Mucosa of descending colon (tissue), 3 donors: ENCODE data around the gene UNKL. TPM values are rescaled to one million over a fixed set of nuclear protein-coding genes. Genes with fewer than 3 reads are reported as not detected.

ENCODE experiments used
- ATAC-seq: fragments of 200-7000 bp; cut with Tn5 transposase; one replicate; pipeline ENCODE4 v1.9.1; 2020; ENCODE audit warnings: mild to moderate bottlenecking, moderate library complexity
- DNase-seq, 3 donors: peaks; one replicate each; pipeline ENCODE4 v3.0.0-alpha.2; 2020
- H3K36me3 ChIP-seq: fragments of 200-600 bp; one replicate; pipeline ENCODE4 v1.8.0; 2021; ENCODE audit warnings: low read depth, mild to moderate bottlenecking
- H3K4me1 ChIP-seq: fragments of 200-600 bp; one replicate; pipeline ENCODE4 v1.8.0; 2021; ENCODE audit warnings: low read depth, mild to moderate bottlenecking
- H3K4me3 ChIP-seq: fragments of 200-600 bp; one replicate; pipeline ENCODE4 v1.8.0; 2021; ENCODE audit warnings: mild to moderate bottlenecking
- H3K9me3 ChIP-seq: fragments of 200-600 bp; one replicate; pipeline ENCODE4 v1.8.0; 2021; ENCODE audit warnings: mild to moderate bottlenecking
- CTCF ChIP-seq: fragments of 200-600 bp; IDR thresholded peaks from one replicate; pipeline ENCODE4 v1.8.0; 2022; ENCODE audit warnings: antibody characterized with exemption, mild to moderate bottlenecking
- intact Hi-C, 2 donors: fragments of 100-400 bp; cut with DNase I in 1 of 2; cut with micrococcal nuclease in 1 of 2; formaldehyde crosslinking; loops; one replicate each; pipeline versions ENCODE4 v1.11.0 to v1.11.1; 2022; cut with DNase I, micrococcal nuclease
- total RNA-seq, 3 donors: library from RNA; stranded (reverse); fragmentation: NEBNext Ultra II Directional in 2 of 3; extraction: Animal tissue kit (Norgen Biotek cat#: 25700) in 2 of 3; gene quantifications; one replicate each; pipeline versions ENCODE4 v1.2.1 to v1.2.4, GENCODE V29; 2021 to 2023
- donor health status: DM: no; HTN: no; CAD: no; lungs with moderate emphysema.
- donor health status: DM: no; HTN: no; CAD: no.
- donor health status: DM: no; HTN: yes; CAD: no.

The UNKL gene
- total RNA-seq, 3 donors from 2014 or later, result 16.2 to 36.5 (median 28.2) TPM

- intact Hi-C loops, result no loop called here
- no peak for ATAC-seq
- TF ChIP-seq CTCF, result no peak
These were observed 20.4 kb upstream of the UNKL start for GRCh38 chr16:1434644-1435592.

GRCh38 chr16:1433756-1434155 lies 19.3 kb upstream of the UNKL start:
- H3K36me3 ChIP-seq, result no peaks in the 10 kb centered on the region
- no peak for TF ChIP-seq CTCF
- no peak for ATAC-seq
- H3K9me3 ChIP-seq, result no peaks in the 10 kb centered on the region
- no peak for DNase-seq
- H3K4me1 ChIP-seq, result no peaks in the 10 kb centered on the region
- intact Hi-C loops, result no loop called here
- H3K4me3 ChIP-seq, result no peak overlapping the region

More at GRCh38 chr16:1434644-1435592, 20.4 kb upstream of the UNKL start:
- Histone ChIP-seq H3K36me3 (no peaks in the 10 kb centered on the region), H3K9me3 (no peaks in the 10 kb centered on the region), H3K4me3 (no peak overlapping the region), H3K4me1 (no peaks in the 10 kb centered on the region)
- no peak for DNase-seq

DNA sequence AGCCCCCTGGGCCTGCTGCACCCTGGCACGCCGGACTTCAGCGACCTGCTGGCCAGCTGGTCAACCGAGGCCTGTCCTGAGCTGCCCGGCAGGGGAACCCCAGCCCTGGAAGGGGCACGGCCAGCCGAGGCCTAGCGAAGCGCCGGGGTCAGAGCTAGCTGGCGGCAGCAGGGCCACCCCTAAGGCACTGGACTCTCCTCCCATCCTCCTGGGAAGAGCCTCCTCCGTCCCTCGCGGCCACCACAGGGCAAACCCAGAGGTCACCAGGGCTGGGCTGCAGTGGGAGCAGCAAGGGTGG lies 18.7 kb upstream of the UNKL start:
- no peak for TF ChIP-seq CTCF
- intact Hi-C loops, result no loop called here
- DNase-seq, result no peak
- ATAC-seq, result no peak
- Histone ChIP-seq H3K9me3 (no peaks in the 10 kb centered on the region), H3K4me3 (no peak overlapping the region), H3K36me3 (no peaks in the 10 kb centered on the region), H3K4me1 (no peaks in the 10 kb centered on the region)

GRCh38 chr16:1432388-1433262 lies 18.1 kb upstream of the UNKL start:
- Histone ChIP-seq H3K4me3 (no peak overlapping the region), H3K9me3 (no peaks in the 10 kb centered on the region), H3K4me1 (no peaks in the 10 kb centered on the region), H3K36me3 (no peaks in the 10 kb centered on the region)
- no peak for TF ChIP-seq CTCF
- intact Hi-C loops, result no loop called here
- ATAC-seq (no peak), DNase-seq (no peak)

DNA sequence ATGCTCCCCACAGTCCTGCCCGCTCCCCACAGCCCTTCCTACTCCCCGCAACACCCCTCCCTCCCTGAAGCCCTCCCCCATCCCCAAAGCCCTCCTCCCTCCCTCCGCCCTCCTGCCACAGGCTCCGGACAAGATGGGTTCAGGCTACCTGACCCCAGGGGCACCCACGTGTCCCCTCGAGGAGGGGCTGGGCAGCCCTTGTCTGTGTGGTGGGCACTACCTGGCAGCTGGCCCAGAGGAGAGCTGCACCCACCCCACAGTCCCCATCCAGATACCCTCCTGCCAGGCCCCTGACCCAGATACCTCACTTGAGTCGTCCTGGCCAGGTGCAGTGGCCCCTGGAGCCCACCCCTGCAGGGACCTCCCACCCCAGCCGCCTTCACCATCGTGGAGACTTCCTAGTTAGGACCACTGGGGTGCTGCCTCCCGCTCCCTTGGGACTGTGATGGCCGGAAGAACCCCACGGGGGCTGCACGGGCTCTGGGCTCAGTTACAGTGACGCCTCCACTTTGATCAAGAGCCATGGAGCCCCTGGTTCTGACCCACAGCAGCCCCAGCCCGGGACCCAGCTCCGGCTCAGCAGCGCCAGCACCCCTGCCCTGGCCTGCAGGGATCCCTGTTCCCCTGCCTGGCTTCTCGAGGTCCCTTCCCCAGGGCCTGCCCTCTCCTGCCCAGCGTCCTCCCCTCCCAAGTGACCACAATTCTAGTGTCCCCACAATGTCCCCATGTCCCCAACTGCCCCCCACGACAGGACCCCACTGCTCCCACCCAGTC lies 17.2 kb upstream of the UNKL start:
- H3K9me3 ChIP-seq, result no peaks in the 10 kb centered on the region
- no peaks in the 10 kb centered on the region for H3K36me3 ChIP-seq
- no peak for TF ChIP-seq CTCF
- H3K4me3 ChIP-seq, result no peak overlapping the region
- no peaks in the 10 kb centered on the region for H3K4me1 ChIP-seq
- intact Hi-C loops, result no loop called here
- no peak for ATAC-seq
- no peak for DNase-seq
